WTC11 (cell line): ENCODE data around the gene SENP1.

Source experiments
- ATF3 ChIP-seq: sonication (generic); formaldehyde crosslinking; conservative IDR thresholded peaks from 2 replicates; pipeline ENCODE4 v1.8.1; 2022; ENCODE audit warnings: mild to moderate bottlenecking, missing genetic modification reagents
- CBFB ChIP-seq: sonication (generic); formaldehyde crosslinking; IDR thresholded peaks from 2 replicates; pipeline ENCODE4 v1.8.1; 2022; ENCODE audit warnings: mild to moderate bottlenecking, low read depth, missing genetic modification reagents
- ESRRA ChIP-seq: sonication (generic); formaldehyde crosslinking; IDR thresholded peaks from 2 replicates; pipeline ENCODE4 v1.8.1; 2022; ENCODE audit warnings: mild to moderate bottlenecking, missing genetic modification reagents, borderline replicate concordance
- ETV6 ChIP-seq: sonication (generic); formaldehyde crosslinking; IDR thresholded peaks from 2 replicates; pipeline ENCODE4 v1.8.1; 2022; ENCODE audit warnings: mild to moderate bottlenecking, missing genetic modification reagents
- JUN ChIP-seq: sonication (generic); formaldehyde crosslinking; IDR thresholded peaks from 2 replicates; pipeline ENCODE4 v1.8.0; 2023; ENCODE audit warnings: mild to moderate bottlenecking, missing genetic modification reagents
- MXD4 ChIP-seq: fragments of 250-450 bp; sonication (Bioruptor Pico); IDR thresholded peaks from 2 replicates; pipeline ENCODE4 v1.8.0; 2021; ENCODE audit warnings: mild to moderate bottlenecking, moderate library complexity, borderline replicate concordance
- NFYB ChIP-seq: sonication (generic); formaldehyde crosslinking; conservative IDR thresholded peaks from 2 replicates; pipeline ENCODE4 v1.8.0; 2022; ENCODE audit warnings: low read depth, missing genetic modification reagents
- NR1H2 ChIP-seq: sonication (generic); formaldehyde crosslinking; IDR thresholded peaks from 2 replicates; pipeline ENCODE4 v1.9.0; 2021; ENCODE audit warnings: mild to moderate bottlenecking, moderate library complexity, missing genetic modification reagents
- ZNF138 ChIP-seq: sonication (generic); formaldehyde crosslinking; conservative IDR thresholded peaks from 2 replicates; pipeline ENCODE4 v1.8.1; 2022; ENCODE audit warnings: mild to moderate bottlenecking, moderate library complexity, missing genetic modification reagents
- ZNF232 ChIP-seq: sonication (generic); formaldehyde crosslinking; IDR thresholded peaks from 2 replicates; pipeline ENCODE4 v1.8.0; 2022; ENCODE audit warnings: mild to moderate bottlenecking, missing genetic modification reagents
- TF ChIP-seq, protein P1 (sequence below): fragments of 200-600 bp; IDR thresholded peaks from 2 replicates; pipeline ENCODE4 v1.8.0; 2022; ENCODE audit warnings: antibody characterized with exemption
- TF ChIP-seq, protein P2 (sequence below): sonication (generic); formaldehyde crosslinking; IDR thresholded peaks from 2 replicates; pipeline ENCODE4 v1.8.0; 2023; ENCODE audit warnings: missing genetic modification reagents, mild to moderate bottlenecking, borderline replicate concordance
- TF ChIP-seq, protein P3 (sequence below): sonication (generic); formaldehyde crosslinking; IDR thresholded peaks from 2 replicates; pipeline ENCODE4 v1.8.0; 2023; ENCODE audit warnings: mild to moderate bottlenecking, missing genetic modification reagents

DNA sequence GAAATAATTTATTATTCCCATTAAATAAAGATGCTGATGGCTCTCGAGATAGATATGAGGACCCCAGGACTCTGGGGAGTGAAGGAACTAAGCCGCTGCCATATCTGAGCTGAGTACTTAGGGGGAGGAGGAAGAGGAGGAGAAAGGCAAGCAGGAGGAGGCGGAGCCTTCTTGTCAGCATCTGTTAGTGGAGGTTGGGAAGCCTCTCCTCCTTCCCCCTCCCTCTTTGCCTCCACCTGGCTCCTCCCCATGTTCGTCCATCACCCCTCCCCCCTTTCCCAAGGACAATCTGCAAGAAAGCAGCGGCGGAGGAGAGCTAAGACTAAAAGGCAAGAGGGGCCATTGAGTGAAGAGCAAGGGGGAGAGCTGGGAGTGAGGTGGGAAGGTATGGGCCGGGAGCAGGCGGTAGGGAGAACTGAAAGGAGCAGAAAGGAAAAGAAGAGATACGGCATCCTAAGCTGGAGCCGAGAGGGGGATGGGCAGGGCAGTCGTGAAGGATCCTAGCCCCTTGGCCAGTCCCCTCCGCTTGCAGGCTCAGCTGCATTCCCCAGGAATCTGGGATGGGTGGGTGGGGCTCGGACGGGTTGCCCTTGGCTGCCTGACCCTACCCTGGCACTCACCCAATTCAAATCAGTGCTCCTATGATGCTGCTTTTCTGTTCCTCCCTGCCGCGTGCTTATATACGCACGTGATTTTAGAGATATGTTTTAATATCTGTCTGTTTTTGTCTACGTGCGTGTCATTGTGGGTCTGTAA, 13.4 kb upstream of the SENP1 start, which contains the start of gene PFKM:
- TF ChIP-seq ZNF138, result no peak
- TF ChIP-seq, protein P1, sequence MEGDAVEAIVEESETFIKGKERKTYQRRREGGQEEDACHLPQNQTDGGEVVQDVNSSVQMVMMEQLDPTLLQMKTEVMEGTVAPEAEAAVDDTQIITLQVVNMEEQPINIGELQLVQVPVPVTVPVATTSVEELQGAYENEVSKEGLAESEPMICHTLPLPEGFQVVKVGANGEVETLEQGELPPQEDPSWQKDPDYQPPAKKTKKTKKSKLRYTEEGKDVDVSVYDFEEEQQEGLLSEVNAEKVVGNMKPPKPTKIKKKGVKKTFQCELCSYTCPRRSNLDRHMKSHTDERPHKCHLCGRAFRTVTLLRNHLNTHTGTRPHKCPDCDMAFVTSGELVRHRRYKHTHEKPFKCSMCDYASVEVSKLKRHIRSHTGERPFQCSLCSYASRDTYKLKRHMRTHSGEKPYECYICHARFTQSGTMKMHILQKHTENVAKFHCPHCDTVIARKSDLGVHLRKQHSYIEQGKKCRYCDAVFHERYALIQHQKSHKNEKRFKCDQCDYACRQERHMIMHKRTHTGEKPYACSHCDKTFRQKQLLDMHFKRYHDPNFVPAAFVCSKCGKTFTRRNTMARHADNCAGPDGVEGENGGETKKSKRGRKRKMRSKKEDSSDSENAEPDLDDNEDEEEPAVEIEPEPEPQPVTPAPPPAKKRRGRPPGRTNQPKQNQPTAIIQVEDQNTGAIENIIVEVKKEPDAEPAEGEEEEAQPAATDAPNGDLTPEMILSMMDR, result no peak
- peak; percentile 58; the same call in 1 of the 2 replicates for TF ChIP-seq ETV6 (CRISPR knock-in tag)
- TF ChIP-seq CBFB (CRISPR knock-in tag), result no peak
- TF ChIP-seq, protein P2, sequence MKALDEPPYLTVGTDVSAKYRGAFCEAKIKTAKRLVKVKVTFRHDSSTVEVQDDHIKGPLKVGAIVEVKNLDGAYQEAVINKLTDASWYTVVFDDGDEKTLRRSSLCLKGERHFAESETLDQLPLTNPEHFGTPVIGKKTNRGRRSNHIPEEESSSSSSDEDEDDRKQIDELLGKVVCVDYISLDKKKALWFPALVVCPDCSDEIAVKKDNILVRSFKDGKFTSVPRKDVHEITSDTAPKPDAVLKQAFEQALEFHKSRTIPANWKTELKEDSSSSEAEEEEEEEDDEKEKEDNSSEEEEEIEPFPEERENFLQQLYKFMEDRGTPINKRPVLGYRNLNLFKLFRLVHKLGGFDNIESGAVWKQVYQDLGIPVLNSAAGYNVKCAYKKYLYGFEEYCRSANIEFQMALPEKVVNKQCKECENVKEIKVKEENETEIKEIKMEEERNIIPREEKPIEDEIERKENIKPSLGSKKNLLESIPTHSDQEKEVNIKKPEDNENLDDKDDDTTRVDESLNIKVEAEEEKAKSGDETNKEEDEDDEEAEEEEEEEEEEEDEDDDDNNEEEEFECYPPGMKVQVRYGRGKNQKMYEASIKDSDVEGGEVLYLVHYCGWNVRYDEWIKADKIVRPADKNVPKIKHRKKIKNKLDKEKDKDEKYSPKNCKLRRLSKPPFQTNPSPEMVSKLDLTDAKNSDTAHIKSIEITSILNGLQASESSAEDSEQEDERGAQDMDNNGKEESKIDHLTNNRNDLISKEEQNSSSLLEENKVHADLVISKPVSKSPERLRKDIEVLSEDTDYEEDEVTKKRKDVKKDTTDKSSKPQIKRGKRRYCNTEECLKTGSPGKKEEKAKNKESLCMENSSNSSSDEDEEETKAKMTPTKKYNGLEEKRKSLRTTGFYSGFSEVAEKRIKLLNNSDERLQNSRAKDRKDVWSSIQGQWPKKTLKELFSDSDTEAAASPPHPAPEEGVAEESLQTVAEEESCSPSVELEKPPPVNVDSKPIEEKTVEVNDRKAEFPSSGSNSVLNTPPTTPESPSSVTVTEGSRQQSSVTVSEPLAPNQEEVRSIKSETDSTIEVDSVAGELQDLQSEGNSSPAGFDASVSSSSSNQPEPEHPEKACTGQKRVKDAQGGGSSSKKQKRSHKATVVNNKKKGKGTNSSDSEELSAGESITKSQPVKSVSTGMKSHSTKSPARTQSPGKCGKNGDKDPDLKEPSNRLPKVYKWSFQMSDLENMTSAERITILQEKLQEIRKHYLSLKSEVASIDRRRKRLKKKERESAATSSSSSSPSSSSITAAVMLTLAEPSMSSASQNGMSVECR (CRISPR knock-in tag), result no peak
- TF ChIP-seq ZNF232, result no peak
- TF ChIP-seq ATF3 (CRISPR knock-in tag), result no peak
- TF ChIP-seq ESRRA (CRISPR knock-in tag), result no peak
- no peak for TF ChIP-seq MXD4 (CRISPR knock-in tag)
- TF ChIP-seq, protein P3, sequence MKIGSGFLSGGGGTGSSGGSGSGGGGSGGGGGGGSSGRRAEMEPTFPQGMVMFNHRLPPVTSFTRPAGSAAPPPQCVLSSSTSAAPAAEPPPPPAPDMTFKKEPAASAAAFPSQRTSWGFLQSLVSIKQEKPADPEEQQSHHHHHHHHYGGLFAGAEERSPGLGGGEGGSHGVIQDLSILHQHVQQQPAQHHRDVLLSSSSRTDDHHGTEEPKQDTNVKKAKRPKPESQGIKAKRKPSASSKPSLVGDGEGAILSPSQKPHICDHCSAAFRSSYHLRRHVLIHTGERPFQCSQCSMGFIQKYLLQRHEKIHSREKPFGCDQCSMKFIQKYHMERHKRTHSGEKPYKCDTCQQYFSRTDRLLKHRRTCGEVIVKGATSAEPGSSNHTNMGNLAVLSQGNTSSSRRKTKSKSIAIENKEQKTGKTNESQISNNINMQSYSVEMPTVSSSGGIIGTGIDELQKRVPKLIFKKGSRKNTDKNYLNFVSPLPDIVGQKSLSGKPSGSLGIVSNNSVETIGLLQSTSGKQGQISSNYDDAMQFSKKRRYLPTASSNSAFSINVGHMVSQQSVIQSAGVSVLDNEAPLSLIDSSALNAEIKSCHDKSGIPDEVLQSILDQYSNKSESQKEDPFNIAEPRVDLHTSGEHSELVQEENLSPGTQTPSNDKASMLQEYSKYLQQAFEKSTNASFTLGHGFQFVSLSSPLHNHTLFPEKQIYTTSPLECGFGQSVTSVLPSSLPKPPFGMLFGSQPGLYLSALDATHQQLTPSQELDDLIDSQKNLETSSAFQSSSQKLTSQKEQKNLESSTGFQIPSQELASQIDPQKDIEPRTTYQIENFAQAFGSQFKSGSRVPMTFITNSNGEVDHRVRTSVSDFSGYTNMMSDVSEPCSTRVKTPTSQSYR (CRISPR knock-in tag), result peak; percentile 97
- no peak for TF ChIP-seq NR1H2 (CRISPR knock-in tag)
- TF ChIP-seq JUN, result no peak
- no peak for TF ChIP-seq NFYB (CRISPR knock-in tag)
